Uterus (tissue), 4 donors: ENCODE results near the gene RIIAD1. TPM values are rescaled to one million over a fixed set of nuclear protein-coding genes. Genes with fewer than 3 reads are reported as not detected.

Experiments
- DNase-seq, 2 donors: peaks; one replicate each; pipeline ENCODE4 v3.0.0-alpha.2; 2019 to 2020
- H3K27ac ChIP-seq, 2 donors: fragments of 200-600 bp; sonication (generic); 1 replicate in 1 of 2; 2 replicates in 1 of 2; pipeline ENCODE4 v1.5.1; 2016 to 2018
- H3K27me3 ChIP-seq, 2 donors: fragments of 200-600 bp; sonication (generic); one replicate each; pipeline ENCODE4 v1.5.1; 2018 to 2019; ENCODE audit warnings: control low read depth in 1 of 2
- H3K36me3 ChIP-seq, 2 donors: fragments of 200-600 bp; sonication (generic); one replicate each; pipeline ENCODE4 v1.5.1; 2019; ENCODE audit warnings: control low read depth in 1 of 2
- H3K4me1 ChIP-seq, 2 donors: fragments of 200-600 bp; sonication (generic); one replicate each; pipeline ENCODE4 v1.5.1; 2018 to 2019; ENCODE audit warnings: control low read depth in 1 of 2
- H3K4me3 ChIP-seq, 2 donors: fragments of 200-600 bp; sonication (generic); 1 replicate in 1 of 2; 2 replicates in 1 of 2; pipeline ENCODE4 v1.5.1; 2018 to 2019; ENCODE audit warnings: mild to moderate bottlenecking in 1 of 2
- H3K9me3 ChIP-seq, 2 donors: fragments of 200-600 bp; sonication (generic); one replicate each; pipeline ENCODE4 v1.5.1; 2019; ENCODE audit warnings: control low read depth in 1 of 2
- CTCF ChIP-seq, 4 experiments: fragments of 200-600 bp in 2 of 4; fragments of 450-650 bp in 2 of 4; sonication (generic) in 2 of 4; IDR thresholded peaks; one replicate each; pipeline ENCODE4 v1.5.1; 2016 to 2019; ENCODE audit warnings: antibody characterized with exemption in 4 of 4, mild to moderate bottlenecking in 2 of 4, moderate library complexity in 1 of 4
- POLR2A ChIP-seq, 2 donors: fragments of 450-650 bp; IDR thresholded peaks; one replicate each; pipeline ENCODE4 v1.6.1; 2016; ENCODE audit warnings: antibody characterized with exemption in 2 of 2, mild to moderate bottlenecking in 1 of 2, moderate library complexity in 1 of 2
- intact Hi-C: fragments of 100-400 bp; cut with DNase I; formaldehyde crosslinking; loops from one replicate; pipeline ENCODE4 v1.15.1; 2023; ENCODE audit warnings: low total_unique reads
- total RNA-seq, 4 donors: library from RNA; depleted of rRNA in 3 of 4; stranded (reverse); fragments of >200 nt in 3 of 4; gene quantifications; one replicate each; pipeline versions ENCODE4 v1.1.0 to v1.2.4, GENCODE V29; 2014 to 2023
- donor health status: DM: yes; HTN: yes; CAD: no.

RIIAD1 gene
- total RNA-seq, 4 donors from 2014 or later, result 1.1 to 4.3 TPM; not detected in 2

- no peaks in the 10 kb centered on the region for H3K27me3 ChIP-seq
- DNase-seq, result no peak
- no peaks in the 10 kb centered on the region for H3K4me1 ChIP-seq
- TF ChIP-seq POLR2A (IDR thresholded peaks at IDR 0.05) (no peak), CTCF (IDR thresholded peaks at IDR 0.05) (no peak)
- H3K4me3 ChIP-seq, result no peak overlapping the region
- no peaks in the 10 kb centered on the region for H3K9me3 ChIP-seq
- H3K27ac ChIP-seq, result no peak overlapping the region
- no peaks in the 10 kb centered on the region for H3K36me3 ChIP-seq
- intact Hi-C loops, result no loop called here
These were observed 6.2 kb upstream of the RIIAD1 start for GRCh38 chr1:151714820-151715725.

- Histone ChIP-seq H3K4me3 (no peak overlapping the region), H3K9me3 (no peaks in the 10 kb centered on the region), H3K27ac (no peak overlapping the region), H3K36me3 (no peaks in the 10 kb centered on the region), H3K27me3 (no peaks in the 10 kb centered on the region), H3K4me1 (no peaks in the 10 kb centered on the region)
- TF ChIP-seq POLR2A (IDR thresholded peaks at IDR 0.05) (no peak), CTCF (IDR thresholded peaks at IDR 0.05) (no peak)
- DNase-seq, result no peak
- intact Hi-C loops, result no loop called here
These were observed 5.5 kb upstream of the RIIAD1 start for GRCh38 chr1:151715726-151716404.

DNA sequence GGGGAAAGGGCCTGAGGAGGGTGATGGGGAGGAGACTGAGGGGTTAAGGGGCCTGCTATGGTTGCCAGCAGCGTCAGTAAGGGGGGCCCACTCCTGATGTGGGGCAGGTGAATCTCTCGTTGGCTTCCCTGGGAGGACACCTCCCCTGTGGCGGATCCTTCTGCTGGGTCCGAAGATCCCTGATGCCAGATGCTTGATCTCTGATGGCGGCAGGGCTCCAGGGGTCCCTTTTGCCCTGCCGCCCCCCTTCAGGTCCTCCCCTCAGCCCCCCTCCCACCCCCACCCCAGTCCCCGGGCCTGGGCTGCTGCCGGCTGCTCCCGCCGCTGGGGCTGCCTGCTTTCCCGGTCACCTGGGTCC, 4.9 kb upstream of the RIIAD1 start:
- Histone ChIP-seq H3K27ac (no peak overlapping the region), H3K36me3 (no peaks in the 10 kb centered on the region), H3K27me3 (no peaks in the 10 kb centered on the region), H3K4me3 (no peak overlapping the region), H3K9me3 (no peaks in the 10 kb centered on the region), H3K4me1 (no peaks in the 10 kb centered on the region)
- intact Hi-C loops, result no loop called here
- TF ChIP-seq POLR2A (IDR thresholded peaks at IDR 0.05), result no peak
- DNase-seq, result no peak

- Histone ChIP-seq H3K36me3 (no peaks in the 10 kb centered on the region), H3K27me3 (no peaks in the 10 kb centered on the region), H3K27ac (no peak within 1 kb of the TSS), H3K4me3 (no peak within 1 kb of the TSS), H3K4me1 (no peaks in the 10 kb centered on the region), H3K9me3 (no peaks in the 10 kb centered on the region)
- intact Hi-C loops, result no loop called here
- TF ChIP-seq CTCF (IDR thresholded peaks at IDR 0.05) (no peak), POLR2A (IDR thresholded peaks at IDR 0.05) (no peak)
- no peak for DNase-seq
These were observed 4.3 kb upstream of the RIIAD1 start, which contains the start of gene CELF3 for GRCh38 chr1:151716771-151717631. TSS of gene CELF3 (minus strand) at chr1:151716803. CDS start at chr1:151716020, 783 bp downstream.

DNA sequence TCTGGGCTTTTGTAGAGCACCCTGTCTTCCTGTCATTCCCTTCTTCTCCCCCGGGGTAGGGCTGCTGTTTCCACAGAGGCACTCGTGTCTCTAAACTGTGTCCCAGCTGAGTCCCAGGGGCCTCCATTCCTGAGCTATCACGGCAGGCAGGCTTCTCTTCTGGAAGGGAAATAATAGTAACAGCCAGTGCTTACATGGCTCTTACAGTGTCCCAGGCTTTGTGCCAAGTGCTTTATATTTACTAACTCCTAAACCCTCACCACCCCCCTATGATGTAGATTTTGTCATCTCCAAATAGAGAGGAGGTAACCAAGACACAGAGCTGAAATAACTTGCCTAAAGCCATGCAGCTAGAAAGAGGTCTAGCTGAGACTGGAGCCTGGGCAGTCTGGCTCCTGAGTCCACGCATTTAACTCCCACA, 3.3 kb upstream of the RIIAD1 start:
- no peak for TF ChIP-seq CTCF (IDR thresholded peaks at IDR 0.05)
- no peak for TF ChIP-seq POLR2A (IDR thresholded peaks at IDR 0.05)
- Histone ChIP-seq H3K27me3 (no peaks in the 10 kb centered on the region), H3K27ac (no peak overlapping the region), H3K36me3 (no peaks in the 10 kb centered on the region), H3K4me3 (no peak overlapping the region), H3K9me3 (no peaks in the 10 kb centered on the region), H3K4me1 (no peaks in the 10 kb centered on the region)
- intact Hi-C loops, result no loop called here
- DNase-seq, result no peak
